HepG2 (cell line): Measurements from ENCODE around the gene SH3PXD2A. TPM values are rescaled to one million over a fixed set of nuclear protein-coding genes. Genes with fewer than 3 reads are reported as not detected.
A peak's percentile ranks its signal among the peaks of the same experiment; 100 is the strongest.

Source experiments
- KDM5B ChIP-seq: sonication (generic); formaldehyde crosslinking; IDR thresholded peaks from 2 replicates; pipeline ENCODE4 v1.4.0; 2020; ENCODE audit warnings: missing genetic modification reagents, mild to moderate bottlenecking, borderline replicate concordance
- NFIB ChIP-seq: sonication (generic); formaldehyde crosslinking; IDR thresholded peaks from 2 replicates; pipeline ENCODE4 v1.9.0; 2021; ENCODE audit warnings: missing genetic modification reagents, mild to moderate bottlenecking, borderline replicate concordance
- POLR2A ChIP-seq, 2 experiments: IDR thresholded peaks; 2 replicates each; pipeline ENCODE4 v1.6.1; 2011; ENCODE audit warnings: low read depth in 2 of 2, low read length in 2 of 2, mild to moderate bottlenecking in 1 of 2, moderate library complexity in 1 of 2; ENCODE audit not compliant: insufficient read depth in 1 of 2
- SAP130 ChIP-seq: IDR thresholded peaks from 2 replicates; pipeline ENCODE4 v1.6.1; 2016; ENCODE audit warnings: low read depth
- SATB2 ChIP-seq: sonication (generic); formaldehyde crosslinking; IDR thresholded peaks from 2 replicates; pipeline ENCODE4 v1.5.0; 2020; ENCODE audit warnings: missing genetic modification reagents
- SIN3A ChIP-seq: IDR thresholded peaks from 2 replicates; pipeline ENCODE4 v1.6.1; 2011; ENCODE audit warnings: low read depth, mild to moderate bottlenecking, control low read depth, low read length, borderline replicate concordance
- SMAD1 ChIP-seq: sonication (generic); formaldehyde crosslinking; IDR thresholded peaks from 2 replicates; pipeline ENCODE4 v1.4.0; 2020; ENCODE audit warnings: missing genetic modification reagents, low read depth, mild to moderate bottlenecking, borderline replicate concordance
- polyA plus RNA-seq, 8 experiments: library from polyadenylated mRNA; depleted of rRNA in 3 of 8; stranded (reverse) in 7 of 8; unstranded in 1 of 8; fragments of >200 nt; fragmentation: Illumina TruSeq in 4 of 8; extraction: Trizol in 4 of 8; gene quantifications; 2 replicates each; pipeline versions ENCODE4 v1.2.1 to v1.2.3, GENCODE V29; 2011 to 2016; ENCODE audit warnings: low read depth in 4 of 8, missing spikeins in 1 of 8, mixed read lengths in 1 of 8; ENCODE audit not compliant: insufficient read depth in 1 of 8
- total RNA-seq, 5 experiments: library from RNA; depleted of rRNA; stranded (reverse); fragments of >200 nt; fragmentation: Illumina TruSeq; extraction: Trizol; gene quantifications; 2 replicates each; pipeline ENCODE4 v1.2.3, GENCODE V29; 2016; ENCODE audit warnings: low read depth in 1 of 5
- TF ChIP-seq, protein P1 (sequence below): sonication (generic); formaldehyde crosslinking; IDR thresholded peaks from 2 replicates; pipeline ENCODE4 v1.5.0; 2020; ENCODE audit warnings: mild to moderate bottlenecking, missing genetic modification reagents, borderline replicate concordance
- TF ChIP-seq, protein P2 (sequence below): fragments of 450-650 bp; IDR thresholded peaks from 2 replicates; pipeline ENCODE4 v1.6.1; 2017
- TF ChIP-seq, protein P3 (sequence below): sonication (generic); formaldehyde crosslinking; IDR thresholded peaks from 2 replicates; pipeline ENCODE4 v1.5.0; 2020; ENCODE audit warnings: mild to moderate bottlenecking, missing genetic modification reagents
- TF ChIP-seq, protein P4 (sequence below): IDR thresholded peaks from 2 replicates; pipeline ENCODE4 v1.6.1; 2012; ENCODE audit warnings: low read depth, low read length, improper control_type of control experiment

The SH3PXD2A gene
- total and polyA plus RNA-seq, 2 of the 13 experiments (the other 11 are each of a cell fraction or from before 2014, with no cell fraction given) = 11.1 to 11.3 TPM

- TF ChIP-seq, protein P1, sequence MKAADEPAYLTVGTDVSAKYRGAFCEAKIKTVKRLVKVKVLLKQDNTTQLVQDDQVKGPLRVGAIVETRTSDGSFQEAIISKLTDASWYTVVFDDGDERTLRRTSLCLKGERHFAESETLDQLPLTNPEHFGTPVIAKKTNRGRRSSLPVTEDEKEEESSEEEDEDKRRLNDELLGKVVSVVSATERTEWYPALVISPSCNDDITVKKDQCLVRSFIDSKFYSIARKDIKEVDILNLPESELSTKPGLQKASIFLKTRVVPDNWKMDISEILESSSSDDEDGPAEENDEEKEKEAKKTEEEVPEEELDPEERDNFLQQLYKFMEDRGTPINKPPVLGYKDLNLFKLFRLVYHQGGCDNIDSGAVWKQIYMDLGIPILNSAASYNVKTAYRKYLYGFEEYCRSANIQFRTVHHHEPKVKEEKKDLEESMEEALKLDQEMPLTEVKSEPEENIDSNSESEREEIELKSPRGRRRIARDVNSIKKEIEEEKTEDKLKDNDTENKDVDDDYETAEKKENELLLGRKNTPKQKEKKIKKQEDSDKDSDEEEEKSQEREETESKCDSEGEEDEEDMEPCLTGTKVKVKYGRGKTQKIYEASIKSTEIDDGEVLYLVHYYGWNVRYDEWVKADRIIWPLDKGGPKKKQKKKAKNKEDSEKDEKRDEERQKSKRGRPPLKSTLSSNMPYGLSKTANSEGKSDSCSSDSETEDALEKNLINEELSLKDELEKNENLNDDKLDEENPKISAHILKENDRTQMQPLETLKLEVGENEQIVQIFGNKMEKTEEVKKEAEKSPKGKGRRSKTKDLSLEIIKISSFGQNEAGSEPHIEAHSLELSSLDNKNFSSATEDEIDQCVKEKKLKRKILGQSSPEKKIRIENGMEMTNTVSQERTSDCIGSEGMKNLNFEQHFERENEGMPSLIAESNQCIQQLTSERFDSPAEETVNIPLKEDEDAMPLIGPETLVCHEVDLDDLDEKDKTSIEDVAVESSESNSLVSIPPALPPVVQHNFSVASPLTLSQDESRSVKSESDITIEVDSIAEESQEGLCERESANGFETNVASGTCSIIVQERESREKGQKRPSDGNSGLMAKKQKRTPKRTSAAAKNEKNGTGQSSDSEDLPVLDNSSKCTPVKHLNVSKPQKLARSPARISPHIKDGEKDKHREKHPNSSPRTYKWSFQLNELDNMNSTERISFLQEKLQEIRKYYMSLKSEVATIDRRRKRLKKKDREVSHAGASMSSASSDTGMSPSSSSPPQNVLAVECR (CRISPR knock-in tag) = no peak
- no peak for TF ChIP-seq SIN3A
- no peak for TF ChIP-seq SATB2 (CRISPR knock-in tag)
- no peak for TF ChIP-seq NFIB (CRISPR knock-in tag)
- TF ChIP-seq POLR2A (IDR thresholded peaks at IDR 0.05; ENCODE audit: insufficient read depth in 1 of 2, low read depth in 2 of 2, low read length in 2 of 2) = 0 out of 4 replicates have a peak, but pooled peaks of 1 of the 2 experiments have one; percentile 39
- TF ChIP-seq, protein P2, sequence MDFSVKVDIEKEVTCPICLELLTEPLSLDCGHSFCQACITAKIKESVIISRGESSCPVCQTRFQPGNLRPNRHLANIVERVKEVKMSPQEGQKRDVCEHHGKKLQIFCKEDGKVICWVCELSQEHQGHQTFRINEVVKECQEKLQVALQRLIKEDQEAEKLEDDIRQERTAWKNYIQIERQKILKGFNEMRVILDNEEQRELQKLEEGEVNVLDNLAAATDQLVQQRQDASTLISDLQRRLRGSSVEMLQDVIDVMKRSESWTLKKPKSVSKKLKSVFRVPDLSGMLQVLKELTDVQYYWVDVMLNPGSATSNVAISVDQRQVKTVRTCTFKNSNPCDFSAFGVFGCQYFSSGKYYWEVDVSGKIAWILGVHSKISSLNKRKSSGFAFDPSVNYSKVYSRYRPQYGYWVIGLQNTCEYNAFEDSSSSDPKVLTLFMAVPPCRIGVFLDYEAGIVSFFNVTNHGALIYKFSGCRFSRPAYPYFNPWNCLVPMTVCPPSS = no peak
- no peak; the same call in 1 of the 2 replicates for TF ChIP-seq SMAD1
- TF ChIP-seq, protein P3, sequence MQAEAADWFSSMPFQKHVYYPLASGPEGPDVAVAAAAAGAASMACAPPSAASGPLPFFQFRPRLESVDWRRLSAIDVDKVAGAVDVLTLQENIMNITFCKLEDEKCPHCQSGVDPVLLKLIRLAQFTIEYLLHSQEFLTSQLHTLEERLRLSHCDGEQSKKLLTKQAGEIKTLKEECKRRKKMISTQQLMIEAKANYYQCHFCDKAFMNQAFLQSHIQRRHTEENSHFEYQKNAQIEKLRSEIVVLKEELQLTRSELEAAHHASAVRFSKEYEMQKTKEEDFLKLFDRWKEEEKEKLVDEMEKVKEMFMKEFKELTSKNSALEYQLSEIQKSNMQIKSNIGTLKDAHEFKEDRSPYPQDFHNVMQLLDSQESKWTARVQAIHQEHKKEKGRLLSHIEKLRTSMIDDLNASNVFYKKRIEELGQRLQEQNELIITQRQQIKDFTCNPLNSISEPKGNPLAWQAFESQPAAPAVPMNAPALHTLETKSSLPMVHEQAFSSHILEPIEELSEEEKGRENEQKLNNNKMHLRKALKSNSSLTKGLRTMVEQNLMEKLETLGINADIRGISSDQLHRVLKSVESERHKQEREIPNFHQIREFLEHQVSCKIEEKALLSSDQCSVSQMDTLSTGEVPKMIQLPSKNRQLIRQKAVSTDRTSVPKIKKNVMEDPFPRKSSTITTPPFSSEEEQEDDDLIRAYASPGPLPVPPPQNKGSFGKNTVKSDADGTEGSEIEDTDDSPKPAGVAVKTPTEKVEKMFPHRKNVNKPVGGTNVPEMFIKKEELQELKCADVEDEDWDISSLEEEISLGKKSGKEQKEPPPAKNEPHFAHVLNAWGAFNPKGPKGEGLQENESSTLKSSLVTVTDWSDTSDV = no peak
- TF ChIP-seq SAP130 = no peak
- TF ChIP-seq, protein P4, sequence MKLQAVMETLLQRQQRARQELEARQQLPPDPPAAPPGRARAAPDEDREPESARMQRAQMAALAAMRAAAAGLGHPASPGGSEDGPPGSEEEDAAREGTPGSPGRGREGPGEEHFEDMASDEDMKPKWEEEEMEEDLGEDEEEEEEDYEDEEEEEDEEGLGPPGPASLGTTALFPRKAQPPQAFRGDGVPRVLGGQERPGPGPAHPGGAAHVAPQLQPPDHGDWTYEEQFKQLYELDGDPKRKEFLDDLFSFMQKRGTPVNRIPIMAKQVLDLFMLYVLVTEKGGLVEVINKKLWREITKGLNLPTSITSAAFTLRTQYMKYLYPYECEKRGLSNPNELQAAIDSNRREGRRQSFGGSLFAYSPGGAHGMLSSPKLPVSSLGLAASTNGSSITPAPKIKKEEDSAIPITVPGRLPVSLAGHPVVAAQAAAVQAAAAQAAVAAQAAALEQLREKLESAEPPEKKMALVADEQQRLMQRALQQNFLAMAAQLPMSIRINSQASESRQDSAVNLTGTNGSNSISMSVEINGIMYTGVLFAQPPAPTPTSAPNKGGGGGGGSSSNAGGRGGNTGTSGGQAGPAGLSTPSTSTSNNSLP = no peak
- no peak for TF ChIP-seq KDM5B (CRISPR knock-in tag)
- TF ChIP-seq, all 625 proteins: peak for 3
Measured at GRCh38 chr10:103618575-103619423, 236.6 kb downstream of the SH3PXD2A start (continued).
